Endothelial cell of umbilical vein (primary cell): ENCODE data around the gene MRPL32. TPM values are rescaled to one million over a fixed set of nuclear protein-coding genes. Genes with fewer than 3 reads are reported as not detected.

ENCODE experiments used
- BruUV-seq: library from RNA; stranded (reverse); fragments of 400-500 nt; replicated peaks from 2 replicates; lab custom pipeline; 2021; lab: Mats Ljungman, UMichigan
- CTCF ChIA-PET: fragments of 300-600, 350-600 bp; sonication (Branson Sonifier 250); formaldehyde crosslinking; loops from one replicate; lab custom pipeline; 2021; ENCODE audit warnings: antibody characterized with exemption, inconsistent platforms; lab: Charles Lee
- POLR2A ChIA-PET: fragments of 300-600, 350-600 bp; sonication (Branson Sonifier 250); formaldehyde crosslinking; loops from one replicate; lab custom pipeline; 2021; ENCODE audit warnings: antibody characterized with exemption, inconsistent platforms; lab: Charles Lee
- DNase-seq: peaks from one replicate; pipeline ENCODE4 v3.0.0-alpha.2; 2011; ENCODE audit warnings: low read depth, low spot score
- FAIRE-seq: peaks from 2 replicates; lab custom pipeline; 2011; peaks lifted over from hg19 to GRCh38; lab: Jason Lieb, UNC
- H2AFZ ChIP-seq: 2 replicates; pipeline ENCODE4 v1.6.0; 2012; ENCODE audit warnings: low read depth, low read length, control low read depth, inconsistent platforms
- H3K27ac ChIP-seq: 2 replicates; pipeline ENCODE4 v1.5.1; 2011; ENCODE audit warnings: low read depth, mild to moderate bottlenecking, control low read depth, low read length, moderate library complexity; ENCODE audit not compliant: insufficient read depth
- H3K27me3 ChIP-seq, 2 experiments: 2 replicates each; pipeline versions ENCODE4 v1.6.0 to v1.6.1; 2011; ENCODE audit warnings: low read length in 2 of 2, mixed read lengths in 1 of 2; ENCODE audit not compliant: control insufficient read depth in 2 of 2, insufficient read depth in 2 of 2
- H3K36me3 ChIP-seq, 2 experiments: 2 replicates in 1 of 2; 3 replicates in 1 of 2; pipeline ENCODE4 v1.5.1; 2011; ENCODE audit warnings: low read length in 2 of 2, mild to moderate bottlenecking in 1 of 2, moderate library complexity in 1 of 2; ENCODE audit not compliant: control insufficient read depth in 2 of 2, insufficient read depth in 2 of 2; ENCODE audit errors: extremely low read depth in 1 of 2
- H3K4me1 ChIP-seq: 3 replicates; pipeline ENCODE4 v1.5.1; 2011; ENCODE audit warnings: mild to moderate bottlenecking, low read length; ENCODE audit not compliant: control insufficient read depth, insufficient read depth; ENCODE audit errors: extremely low read depth
- H3K4me2 ChIP-seq: 2 replicates; pipeline ENCODE4 v1.6.1; 2011; ENCODE audit warnings: low read length, control low read depth, mixed read lengths; ENCODE audit not compliant: insufficient read depth
- H3K4me3 ChIP-seq, 3 experiments: fragments of 200-600 bp in 1 of 3; sonication (generic), shearing (Covaris generic) in 1 of 3; replicated peaks in 1 of 3; 2 replicates each; pipeline ENCODE4 v1.5.1; 2011 to 2016; ENCODE audit warnings: control low read depth in 3 of 3, low read length in 3 of 3, mild to moderate bottlenecking in 2 of 3, inconsistent platforms in 1 of 3, low read depth in 1 of 3, moderate library complexity in 1 of 3; ENCODE audit not compliant: insufficient read depth in 1 of 3
- H3K79me2 ChIP-seq: 2 replicates; pipeline ENCODE4 v1.6.0; 2012; ENCODE audit warnings: low read length, inconsistent platforms; ENCODE audit not compliant: control insufficient read depth, insufficient read depth
- H3K9ac ChIP-seq: replicated peaks from 2 replicates; pipeline ENCODE3; 2011; ENCODE audit warnings: low read length, control low read depth; ENCODE audit not compliant: insufficient read depth; ENCODE audit errors: extremely low read depth
- H3K9me1 ChIP-seq: replicated peaks from 3 replicates; pipeline ENCODE4 v1.6.0; 2011; ENCODE audit warnings: mild to moderate bottlenecking, low read length; ENCODE audit not compliant: control insufficient read depth, insufficient read depth; ENCODE audit errors: extremely low read depth
- H3K9me3 ChIP-seq: replicated peaks from 2 replicates; pipeline ENCODE4 v1.5.1; 2012; ENCODE audit warnings: low read length, inconsistent platforms; ENCODE audit not compliant: control insufficient read depth, insufficient read depth
- H4K20me1 ChIP-seq: replicated peaks from 2 replicates; pipeline ENCODE3; 2011; ENCODE audit warnings: mild to moderate bottlenecking, low read length; ENCODE audit not compliant: control insufficient read depth, insufficient read depth; ENCODE audit errors: extremely low read depth
- EZH2 ChIP-seq: IDR thresholded peaks from 2 replicates; pipeline ENCODE4 v1.6.1; 2012; ENCODE audit warnings: borderline replicate concordance, low read depth, mild to moderate bottlenecking, moderate library complexity, low read length, inconsistent platforms; ENCODE audit not compliant: severe bottlenecking
- FOS ChIP-seq: IDR thresholded peaks from 2 replicates; pipeline ENCODE4 v1.6.1; 2011; ENCODE audit warnings: mild to moderate bottlenecking, low read length, moderate library complexity, borderline replicate concordance; ENCODE audit not compliant: insufficient read depth
- GATA2 ChIP-seq: IDR thresholded peaks from 2 replicates; pipeline ENCODE4 v1.7.0; 2011; ENCODE audit warnings: low read depth, mild to moderate bottlenecking, moderate library complexity, mixed read lengths, low read length; ENCODE audit not compliant: insufficient read length, insufficient read depth
- JUN ChIP-seq: IDR thresholded peaks from 2 replicates; pipeline ENCODE4 v1.6.1; 2011; ENCODE audit warnings: borderline replicate concordance, low read depth; ENCODE audit not compliant: insufficient read length, insufficient read depth
- MYC ChIP-seq: IDR thresholded peaks from one replicate; pipeline ENCODE4 v1.6.1; 2011; ENCODE audit warnings: mild to moderate bottlenecking, low read depth, low read length
- POLR2A ChIP-seq: IDR thresholded peaks from 2 replicates; pipeline ENCODE4 v1.6.1; 2012; ENCODE audit warnings: low read depth, mild to moderate bottlenecking, control low read depth, low read length
- POLR2AphosphoS5 ChIP-seq: IDR thresholded peaks from 2 replicates; pipeline ENCODE4 v1.6.1; 2012; ENCODE audit warnings: low read depth, mild to moderate bottlenecking, control low read depth, low read length, moderate library complexity; ENCODE audit not compliant: insufficient read depth
- dilution Hi-C: fragments of 300-500 bp; cut with MboI; formaldehyde crosslinking; loops from one replicate; pipeline ENCODE4 v1.15.0; 2019; ENCODE audit warnings: low sequenced_read_pairs; ENCODE audit not compliant: extremely low pct_ligation_motif_present
- intact Hi-C: fragments of 100-400 bp; cut with micrococcal nuclease; formaldehyde crosslinking; loops from one replicate; pipeline ENCODE4 v1.10.0; 2022
- polyA plus RNA-seq, 4 experiments: library from polyadenylated mRNA; depleted of rRNA in 3 of 4; stranded (reverse) in 3 of 4; unstranded in 1 of 4; fragments of >200 nt; gene quantifications; 2 replicates each; pipeline versions ENCODE4 v1.2.1 to v1.2.3, GENCODE V29; 2011 to 2012; ENCODE audit warnings: missing spikeins in 1 of 4
- total RNA-seq: library from RNA; stranded (reverse); gene quantifications from 2 replicates; pipeline ENCODE4 v1.2.3, GENCODE V29; 2021
- TF ChIP-seq, protein P1 (sequence below): IDR thresholded peaks from 2 replicates; pipeline ENCODE4 v1.6.1; 2011; ENCODE audit not compliant: insufficient read depth, insufficient read length
- TF ChIP-seq, protein P2 (sequence below), 2 donors: IDR thresholded peaks; 1 replicate in 1 of 2; 2 replicates in 1 of 2; pipeline ENCODE4 v1.5.1; 2011; ENCODE audit warnings: low read length in 2 of 2, mild to moderate bottlenecking in 2 of 2, moderate library complexity in 2 of 2, control low read depth in 1 of 2, inconsistent platforms in 1 of 2, low read depth in 1 of 2; ENCODE audit not compliant: insufficient read depth in 1 of 2; ENCODE audit errors: extremely low read depth in 1 of 2

Gene MRPL32
- total and polyA plus RNA-seq, 2 donors (not counting 3 experiments of a cell fraction or from before 2014, with no cell fraction given), result 39.9 to 62.2 TPM

DNA sequence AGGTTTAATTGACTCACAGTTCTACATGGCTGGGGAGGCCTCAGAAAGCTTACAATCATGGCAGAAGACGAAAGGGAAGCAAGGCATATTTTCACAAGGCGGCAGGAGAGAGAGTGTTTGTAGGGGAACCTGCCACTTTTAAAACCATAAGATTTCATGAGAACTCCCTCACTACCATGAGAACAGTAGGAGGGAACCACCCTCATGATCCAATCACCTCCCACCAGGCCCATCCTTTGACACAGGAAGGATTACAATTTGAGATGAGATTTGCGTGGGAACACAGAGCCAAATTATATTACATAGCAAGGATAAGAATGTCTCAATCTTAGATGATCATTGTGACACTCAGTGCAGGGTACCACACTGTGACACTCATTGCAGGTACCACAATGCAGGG is 44.2 kb downstream of the MRPL32 start:
- H3K79me2 ChIP-seq, result no peaks in the 10 kb centered on the region
- POLR2A ChIA-PET, result no interaction called here
- peaks cover 0 to 1% of the 10 kb centered on the region in 2 experiments for H3K27me3 ChIP-seq
- H3K4me3 ChIP-seq, result no peak overlapping the region
- dilution Hi-C loops (loop anchor here (25.0 kb wide), 1 partner anchor 336 kb away; no protein-coding TSS in a partner anchor), intact Hi-C loops (no loop called here)
- H3K9me3 ChIP-seq, result no peaks in the 10 kb centered on the region
- BruUV-seq, result no TSS peak
- H3K4me1 ChIP-seq, result peaks cover 18% of the 10 kb centered on the region
- DNase-seq (no peak), FAIRE-seq (no peak)
- no peaks in the 10 kb centered on the region for H3K36me3 ChIP-seq
- no peaks in the 10 kb centered on the region for H4K20me1 ChIP-seq
- no peak overlapping the region for H3K9ac ChIP-seq
- H3K27ac ChIP-seq, result no peak overlapping the region
- H3K9me1 ChIP-seq, result no peaks in the 10 kb centered on the region
- no peak overlapping the region for H2AFZ ChIP-seq
- TF ChIP-seq MYC, result no peak
- no peak for TF ChIP-seq POLR2A
- no peak for TF ChIP-seq EZH2
- TF ChIP-seq JUN, result no peak
- no peak for TF ChIP-seq POLR2AphosphoS5
- TF ChIP-seq, protein P1, sequence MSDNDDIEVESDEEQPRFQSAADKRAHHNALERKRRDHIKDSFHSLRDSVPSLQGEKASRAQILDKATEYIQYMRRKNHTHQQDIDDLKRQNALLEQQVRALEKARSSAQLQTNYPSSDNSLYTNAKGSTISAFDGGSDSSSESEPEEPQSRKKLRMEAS, result no peak
- TF ChIP-seq FOS, result no peak
- no peak for TF ChIP-seq GATA2
- TF ChIP-seq, protein P2, sequence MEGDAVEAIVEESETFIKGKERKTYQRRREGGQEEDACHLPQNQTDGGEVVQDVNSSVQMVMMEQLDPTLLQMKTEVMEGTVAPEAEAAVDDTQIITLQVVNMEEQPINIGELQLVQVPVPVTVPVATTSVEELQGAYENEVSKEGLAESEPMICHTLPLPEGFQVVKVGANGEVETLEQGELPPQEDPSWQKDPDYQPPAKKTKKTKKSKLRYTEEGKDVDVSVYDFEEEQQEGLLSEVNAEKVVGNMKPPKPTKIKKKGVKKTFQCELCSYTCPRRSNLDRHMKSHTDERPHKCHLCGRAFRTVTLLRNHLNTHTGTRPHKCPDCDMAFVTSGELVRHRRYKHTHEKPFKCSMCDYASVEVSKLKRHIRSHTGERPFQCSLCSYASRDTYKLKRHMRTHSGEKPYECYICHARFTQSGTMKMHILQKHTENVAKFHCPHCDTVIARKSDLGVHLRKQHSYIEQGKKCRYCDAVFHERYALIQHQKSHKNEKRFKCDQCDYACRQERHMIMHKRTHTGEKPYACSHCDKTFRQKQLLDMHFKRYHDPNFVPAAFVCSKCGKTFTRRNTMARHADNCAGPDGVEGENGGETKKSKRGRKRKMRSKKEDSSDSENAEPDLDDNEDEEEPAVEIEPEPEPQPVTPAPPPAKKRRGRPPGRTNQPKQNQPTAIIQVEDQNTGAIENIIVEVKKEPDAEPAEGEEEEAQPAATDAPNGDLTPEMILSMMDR (IDR thresholded peaks at IDR 0.05; ENCODE audit: extremely low read depth in 1 of 2, insufficient read depth in 1 of 2, low read depth in 1 of 2, low read length in 2 of 2), result no peak
- no peak overlapping the region for H3K4me2 ChIP-seq
- CTCF ChIA-PET, result no interaction called here
